AG09309 (cell line): ENCODE measurements around the gene MRGPRF.

ENCODE experiments used
- DNase-seq: peaks from one replicate; pipeline ENCODE4 v3.0.0-alpha.2; 2010; ENCODE audit warnings: low read depth
- H3K4me3 ChIP-seq: 2 replicates; pipeline ENCODE4 v1.5.1; 2011; ENCODE audit warnings: mild to moderate bottlenecking, low read depth, low read length, moderate library complexity; ENCODE audit not compliant: control insufficient read depth
- CTCF ChIP-seq: IDR thresholded peaks from 2 replicates; pipeline ENCODE4 v1.5.1; 2011; ENCODE audit warnings: mild to moderate bottlenecking, low read depth, low read length, inconsistent platforms; ENCODE audit not compliant: insufficient read depth, control insufficient read depth; ENCODE audit errors: missing control alignments

Gene MRGPRF

GRCh38 chr11:69013009-69013951, at the start of gene MRGPRF:
Gene MRGPRF, minus strand, starts transcription at chr11:69013246. Its CDS starts 3,345 bp downstream, at chr11:69009901.
- DNase-seq: peak; percentile 64
- H3K4me3 ChIP-seq: peak within 1 kb of the TSS; percentile 69
- peak; percentile 82 for TF ChIP-seq CTCF

GRCh38 chr11:69062169-69062855, 49.3 kb upstream of the MRGPRF start:
- no peak overlapping the region for H3K4me3 ChIP-seq
- TF ChIP-seq CTCF: no peak

GRCh38 chr11:69061713-69062053, 48.6 kb upstream of the MRGPRF start:
- DNase-seq: no peak
- TF ChIP-seq CTCF: no peak
- no peak overlapping the region for H3K4me3 ChIP-seq

More at GRCh38 chr11:69062169-69062855, 49.3 kb upstream of the MRGPRF start:
- DNase-seq: no peak

- no peak for TF ChIP-seq CTCF
- no peak for DNase-seq
- H3K4me3 ChIP-seq: no peak overlapping the region
Observed at GRCh38 chr11:69060806-69061712, 48.0 kb upstream of the MRGPRF start.

- H3K4me3 ChIP-seq: no peak overlapping the region
- TF ChIP-seq CTCF: no peak
- DNase-seq: no peak
Observed at GRCh38 chr11:69059985-69060384, 46.9 kb upstream of the MRGPRF start.

- DNase-seq: no peak
- no peak overlapping the region for H3K4me3 ChIP-seq
- no peak for TF ChIP-seq CTCF
Observed at GRCh38 chr11:69059429-69059828, 46.4 kb upstream of the MRGPRF start.
